Measurements from ENCODE around the gene CALD1.

The CALD1 gene

GRCh38 chr7:134865001-134865845 is 85.8 kb downstream of the CALD1 start:
- TF ChIP-seq CTCF (IDR thresholded peaks at IDR 0.05): no peak

- TF ChIP-seq CTCF (IDR thresholded peaks at IDR 0.05): no peak
Observed at GRCh38 chr7:134866617-134867016, 87.2 kb downstream of the CALD1 start.

- no peak for TF ChIP-seq CTCF (IDR thresholded peaks at IDR 0.05)
Observed at GRCh38 chr7:134870156-134870555, 90.7 kb downstream of the CALD1 start.

- TF ChIP-seq CTCF (IDR thresholded peaks at IDR 0.05): no peak
Observed at GRCh38 chr7:134870781-134871180, 91.3 kb downstream of the CALD1 start.

GRCh38 chr7:134873253-134873652 is 93.8 kb downstream of the CALD1 start:
- TF ChIP-seq CTCF (IDR thresholded peaks at IDR 0.05): no peak

- TF ChIP-seq CTCF (IDR thresholded peaks at IDR 0.05): no peak
Observed at GRCh38 chr7:134874407-134874806, 95.0 kb downstream of the CALD1 start.

- TF ChIP-seq CTCF (IDR thresholded peaks at IDR 0.05): no peak
Observed at GRCh38 chr7:134875867-134876266, 96.4 kb downstream of the CALD1 start.

Measured in LNCAP (cell line).